Stimulated activated CD8-positive, alpha-beta memory T cell treated with anti-CD3 and anti-CD28 coated beads, Interleukin-4, amount 100 ng/mL, for 4 hours (primary cell): ENCODE results near the gene PIP4K2A.
"Not testable (repeated sequence)": the region's sequence is repeated elsewhere in the genome, so short reads cannot be mapped to it uniquely, and the experiment has no call there.

Source experiments
- DNase-seq, 2 donors: peaks; one replicate each; pipeline ENCODE4 v3.0.0-alpha.2; 2020; ENCODE audit warnings: low read depth in 2 of 2, low spot score in 1 of 2

The PIP4K2A gene

DNA sequence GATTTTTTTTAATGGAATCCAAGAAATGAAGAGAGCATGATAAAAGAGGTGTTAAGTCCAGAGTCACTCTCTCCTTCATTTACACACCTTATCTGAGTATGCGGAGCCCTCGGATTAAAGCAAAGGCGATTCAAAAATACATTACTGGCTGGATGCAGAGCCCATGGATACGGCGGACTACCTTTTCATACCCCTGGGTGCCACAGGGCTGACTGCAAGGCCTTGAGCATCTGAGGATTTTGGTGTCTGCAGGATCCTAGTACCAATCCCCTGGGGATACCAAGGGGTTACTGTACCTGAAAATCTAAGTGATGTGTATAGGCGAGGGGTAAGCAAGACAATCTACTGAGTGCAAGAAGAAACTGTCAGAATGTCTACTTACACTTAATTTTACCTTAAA, 20.5 kb downstream of the PIP4K2A start:
- no peak for DNase-seq

DNA sequence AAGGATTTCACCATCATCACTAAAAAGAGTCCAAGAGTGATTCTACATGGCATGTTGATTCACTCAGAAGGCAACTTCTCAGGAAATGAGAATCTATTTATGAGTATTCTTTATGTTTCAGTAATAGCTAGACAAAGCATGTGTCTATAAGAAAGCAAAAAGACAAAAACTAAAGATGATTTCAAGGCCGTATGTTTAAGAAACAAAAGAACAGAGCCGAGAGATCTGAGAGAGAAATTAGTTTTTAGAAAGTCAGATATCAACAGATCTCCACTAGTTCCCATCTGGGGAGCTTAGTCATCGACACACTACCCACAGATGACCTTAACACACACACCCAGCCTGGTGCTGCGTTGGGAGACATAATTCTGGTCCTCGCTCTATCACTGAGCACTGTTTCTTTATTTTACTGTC, 21.0 kb downstream of the PIP4K2A start:
- DNase-seq, result no peak

DNA sequence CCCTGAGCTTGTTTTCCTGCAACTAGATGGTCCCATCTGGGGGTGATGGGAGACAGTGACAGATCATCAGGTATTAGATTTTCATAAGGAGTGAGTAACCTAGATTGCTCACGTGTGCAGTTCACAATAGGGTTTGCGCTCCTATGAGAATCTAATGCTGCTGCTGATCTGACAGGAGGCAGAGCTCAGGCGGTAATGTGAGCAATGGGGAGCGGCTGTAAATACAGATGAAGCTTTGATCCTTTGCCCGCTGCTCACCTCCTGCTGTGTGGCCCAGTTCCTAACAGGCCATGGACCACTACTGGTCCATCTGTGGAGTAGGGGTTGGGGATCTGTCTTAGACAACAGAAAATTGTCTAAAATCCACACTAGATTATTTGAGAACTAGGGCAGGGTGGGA, 22.3 kb downstream of the PIP4K2A start:
- not testable (repeated sequence) for DNase-seq

DNA sequence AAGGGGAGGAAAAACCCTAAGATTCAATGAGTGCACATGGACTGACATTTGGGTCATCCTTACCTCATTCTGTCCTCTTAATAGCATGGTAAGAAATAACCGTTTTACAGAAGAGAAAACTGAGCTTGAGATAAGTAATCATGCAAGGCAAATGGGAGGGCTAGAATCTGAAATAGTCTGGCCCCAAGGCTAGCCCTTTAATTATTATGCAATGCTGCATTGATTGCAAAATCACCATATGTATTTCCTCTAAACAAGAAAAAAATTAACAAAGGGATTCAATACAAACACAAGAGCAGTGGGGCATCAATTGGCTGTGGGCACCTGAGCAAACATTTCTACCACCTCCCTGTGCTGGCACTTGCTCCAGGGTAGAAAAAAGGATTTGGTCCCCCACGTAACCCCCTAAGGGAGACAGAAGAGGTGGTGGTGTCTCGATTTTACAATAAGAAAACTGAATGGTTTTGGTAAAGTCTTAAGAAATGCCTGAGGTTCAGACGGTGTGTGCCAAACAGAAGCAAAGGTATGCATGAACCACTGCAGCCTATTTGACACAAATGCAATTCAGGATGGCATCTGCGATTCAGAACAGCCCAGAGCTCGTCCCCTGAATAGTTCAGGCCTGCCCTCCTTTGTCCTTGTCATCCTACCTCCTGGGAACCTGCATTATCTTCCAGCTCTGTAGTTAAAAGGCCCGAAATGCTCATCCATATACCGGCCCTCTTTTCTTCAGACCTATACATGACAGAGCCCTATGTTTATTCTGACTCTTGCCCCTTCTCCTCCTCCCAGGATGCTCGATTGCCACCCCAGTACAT, 23.6 kb downstream of the PIP4K2A start:
- DNase-seq, result no peak

DNA sequence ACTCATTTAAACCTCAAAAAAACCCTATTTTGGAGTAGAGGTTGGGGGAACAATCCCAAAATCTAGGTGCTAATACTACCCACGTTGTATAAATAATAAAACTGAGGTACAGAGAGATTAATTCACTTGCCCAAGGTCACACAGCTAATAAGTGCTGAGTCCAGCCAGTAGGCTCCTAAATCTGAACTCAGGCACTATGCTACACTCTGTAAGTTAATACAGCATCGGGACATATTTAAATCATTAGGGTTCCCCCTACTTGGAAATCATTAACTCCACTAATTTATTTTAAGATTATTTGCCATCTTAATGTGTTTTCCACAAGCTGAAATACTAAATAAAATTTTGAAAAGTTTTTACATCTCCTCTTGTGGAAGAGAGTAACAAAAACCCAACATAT, 24.2 kb downstream of the PIP4K2A start:
- DNase-seq, result no peak

DNA sequence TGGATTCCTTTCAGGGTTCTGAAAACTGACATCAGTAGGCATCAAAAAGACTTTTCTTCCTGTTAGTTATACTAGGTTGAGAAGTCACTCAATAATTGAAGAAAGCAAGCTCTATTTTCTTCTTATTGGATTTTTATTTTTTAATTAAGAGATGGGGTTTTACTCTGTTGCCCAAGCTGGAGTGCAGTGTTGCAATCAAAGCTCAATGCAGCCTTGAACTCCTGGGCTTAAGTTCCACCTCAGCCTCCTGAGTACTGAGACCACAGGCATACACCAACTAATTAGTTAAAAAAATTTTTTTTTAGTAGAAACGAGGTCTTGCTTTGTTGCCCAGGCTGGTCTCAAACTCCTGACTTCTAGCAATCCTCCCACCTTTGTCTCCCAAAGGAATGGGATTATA, 28.0 kb downstream of the PIP4K2A start:
- no peak for DNase-seq

DNA sequence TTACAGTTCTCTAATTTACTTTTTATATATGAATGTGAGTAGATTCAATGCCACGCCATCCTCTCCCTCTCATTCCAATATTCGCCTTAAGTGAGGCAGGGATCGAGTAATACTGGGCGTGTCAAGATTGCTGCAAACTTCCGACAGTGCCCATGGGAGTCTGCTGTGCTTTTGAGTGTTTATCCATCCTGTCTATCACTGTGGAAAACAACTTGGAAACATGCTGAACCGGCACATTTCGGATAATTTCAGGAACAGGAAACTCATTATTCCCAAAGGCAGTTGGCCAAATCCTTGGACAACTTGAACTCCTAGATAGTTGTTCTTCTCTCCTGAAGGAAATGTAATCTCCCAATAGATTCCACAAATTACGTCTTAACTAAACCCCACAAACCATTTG, 28.5 kb downstream of the PIP4K2A start:
- DNase-seq, result no peak

DNA sequence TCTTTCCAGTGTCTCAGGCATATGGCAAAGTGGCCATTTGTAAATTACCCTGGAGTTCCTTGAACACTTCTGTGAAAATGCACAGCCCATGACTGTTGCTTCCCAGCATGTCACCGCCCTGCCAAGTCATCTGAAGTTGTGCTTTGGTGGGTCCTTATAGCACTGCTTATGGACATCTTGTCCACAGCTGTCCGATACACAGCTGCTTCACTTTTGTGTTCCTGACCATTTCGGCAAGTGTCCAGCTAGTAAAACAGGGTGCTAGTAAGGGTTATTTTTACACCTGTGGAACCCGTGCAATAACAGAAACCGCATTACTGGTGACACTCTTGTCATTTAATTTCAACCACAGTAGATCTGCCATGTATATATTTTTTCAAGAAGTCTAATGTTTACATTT, 29.7 kb downstream of the PIP4K2A start:
- DNase-seq, result no peak

DNA sequence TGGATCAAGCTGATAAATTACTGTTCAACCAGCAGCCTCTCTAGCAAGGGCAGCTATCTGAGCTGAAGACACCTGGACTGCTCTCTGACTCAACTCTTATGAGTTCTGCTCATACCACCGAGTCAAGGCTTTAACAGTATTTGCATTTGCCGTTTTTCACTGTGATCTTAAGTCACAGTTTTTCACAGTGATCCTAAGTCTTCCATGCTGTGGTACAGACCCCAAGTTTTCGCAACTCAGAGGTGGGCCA, 31.3 kb downstream of the PIP4K2A start:
- DNase-seq, result no peak

DNA sequence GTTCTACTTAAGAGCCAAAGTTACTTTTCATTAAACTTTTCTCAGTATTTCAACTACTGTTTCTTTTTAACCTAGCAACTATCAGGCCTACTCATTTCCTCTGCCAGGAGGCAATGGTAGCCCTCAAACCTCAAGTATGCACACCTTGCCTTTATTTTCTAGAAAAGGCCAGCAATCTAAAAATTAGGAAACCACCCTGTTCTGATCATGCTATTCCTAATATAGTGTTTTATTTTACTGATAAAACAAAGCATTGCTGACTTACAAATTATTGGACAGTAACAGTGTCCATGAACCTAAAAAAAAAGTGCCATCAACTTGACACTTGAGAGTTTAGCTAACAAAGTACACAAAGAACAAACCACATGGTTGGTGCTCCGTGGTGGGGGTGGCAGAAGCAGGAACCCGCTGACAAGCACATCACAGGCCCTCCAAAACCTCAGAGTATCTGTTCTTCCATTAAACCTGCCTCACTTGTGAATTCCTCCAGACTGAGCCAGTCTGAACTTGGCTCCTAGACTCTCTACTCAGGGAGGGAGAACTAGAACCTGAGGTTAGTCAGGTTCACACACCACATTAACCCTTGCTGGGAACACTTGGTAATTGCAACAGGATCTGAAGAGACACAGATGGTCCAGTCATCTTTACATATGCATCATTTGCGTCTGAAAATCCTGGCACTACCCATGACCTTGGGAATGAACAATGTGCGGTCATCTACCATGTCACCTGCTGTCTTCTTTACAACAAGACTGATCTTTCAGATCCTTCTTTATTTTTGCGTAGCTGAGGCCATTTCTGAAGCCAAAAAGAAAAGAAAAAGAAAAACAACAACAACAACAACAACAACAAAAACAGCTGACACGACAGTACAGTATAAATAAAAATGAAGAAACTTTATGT, 31.9 kb downstream of the PIP4K2A start:
- peak; percentile 28 to 40 for DNase-seq

DNA sequence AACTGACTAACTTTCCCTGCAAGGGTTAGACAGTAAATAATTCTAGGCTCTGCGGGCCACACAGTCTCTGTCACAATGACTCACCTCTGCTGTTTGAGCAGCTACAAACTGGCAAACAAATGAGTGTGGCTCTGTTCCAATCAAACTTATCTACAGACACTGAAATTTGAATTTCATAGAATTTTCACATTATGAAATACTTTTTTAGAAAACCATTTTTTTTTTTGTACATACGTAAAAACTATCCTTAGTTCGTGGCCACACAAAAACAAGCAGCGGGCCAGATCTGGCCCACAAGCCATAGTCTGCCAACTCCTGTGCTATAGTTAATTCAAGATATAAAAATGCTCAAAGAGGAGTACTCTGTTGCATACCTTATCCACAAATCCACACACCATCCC, 32.6 kb downstream of the PIP4K2A start:
- peak in 1 of 2 donors; percentile 26 for DNase-seq

DNA sequence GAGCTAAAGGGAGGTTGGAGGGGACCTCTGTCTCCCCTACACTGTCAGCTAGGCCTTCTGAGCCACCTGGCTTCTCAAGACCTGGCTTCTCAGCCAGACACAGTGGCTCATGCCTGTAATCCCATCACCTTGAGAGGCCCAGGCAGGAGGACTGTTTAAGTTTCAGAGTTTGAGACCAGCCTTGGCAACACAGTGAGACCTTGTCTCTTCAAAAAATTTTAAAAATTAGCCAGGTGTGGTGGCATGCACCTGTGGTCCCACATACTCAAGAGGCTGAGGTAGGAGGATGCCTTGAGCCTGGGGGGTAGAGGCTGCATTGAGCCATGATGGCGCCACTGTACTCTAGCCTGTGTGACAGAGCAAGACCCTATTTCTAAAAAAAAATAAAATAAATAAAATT, 33.1 kb downstream of the PIP4K2A start:
- DNase-seq, result no peak

DNA sequence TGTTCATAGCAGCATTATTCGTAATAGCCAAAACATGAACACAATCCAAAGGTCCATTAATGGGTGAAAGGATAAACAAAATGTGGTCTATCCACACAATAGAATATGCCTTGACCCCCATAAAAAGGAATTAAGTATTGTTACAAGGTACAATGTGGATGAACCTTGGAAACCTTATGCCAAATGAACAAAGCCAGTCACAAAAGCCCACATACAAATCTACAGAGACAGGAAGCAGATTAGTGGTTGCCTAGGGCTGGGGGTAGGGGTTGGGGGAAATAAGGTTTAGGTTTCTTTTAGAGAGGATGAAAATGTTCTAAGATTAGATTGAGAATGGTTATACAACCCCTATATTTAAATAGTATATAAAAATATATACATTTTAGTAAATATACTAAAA, 34.8 kb downstream of the PIP4K2A start:
- no peak for DNase-seq

DNA sequence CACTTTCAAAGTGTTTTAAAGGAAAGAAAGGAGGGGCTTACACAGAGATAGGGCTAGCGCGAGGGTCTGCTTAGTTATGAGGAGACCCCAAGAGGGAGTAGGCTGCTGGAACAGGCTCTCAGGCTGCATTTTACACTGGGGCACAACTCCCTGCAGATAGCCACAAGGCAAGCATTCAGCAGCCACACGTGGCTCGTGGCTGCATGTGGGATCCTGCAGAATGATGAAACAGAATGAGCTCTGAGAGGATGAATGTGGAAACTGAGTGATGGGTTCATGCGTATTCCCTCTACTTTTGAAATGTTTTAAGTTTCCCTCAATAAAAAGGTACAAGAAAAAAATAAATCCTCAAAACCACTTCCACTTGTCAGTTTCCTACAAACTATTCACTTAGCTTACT, 37.0 kb downstream of the PIP4K2A start:
- no peak for DNase-seq

DNA sequence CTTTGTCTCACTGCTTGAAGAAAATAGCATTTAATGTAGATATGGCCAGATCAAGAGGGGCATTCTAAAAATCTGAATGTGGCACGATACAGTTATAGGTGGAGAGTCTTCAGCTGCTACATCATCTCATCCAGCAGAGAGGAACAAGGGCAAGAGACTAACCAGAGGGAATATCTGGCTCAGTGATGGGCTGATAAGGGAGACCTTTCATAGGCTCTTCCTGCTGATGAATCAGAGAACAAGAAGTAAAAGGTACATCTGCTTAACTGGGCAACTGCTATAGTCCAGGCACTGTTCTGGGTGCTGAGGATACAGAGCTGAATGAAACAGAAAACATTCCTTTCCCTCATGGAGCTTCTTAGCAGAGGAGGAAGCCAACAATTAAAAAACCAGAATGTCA, 37.9 kb downstream of the PIP4K2A start:
- no peak for DNase-seq

DNA sequence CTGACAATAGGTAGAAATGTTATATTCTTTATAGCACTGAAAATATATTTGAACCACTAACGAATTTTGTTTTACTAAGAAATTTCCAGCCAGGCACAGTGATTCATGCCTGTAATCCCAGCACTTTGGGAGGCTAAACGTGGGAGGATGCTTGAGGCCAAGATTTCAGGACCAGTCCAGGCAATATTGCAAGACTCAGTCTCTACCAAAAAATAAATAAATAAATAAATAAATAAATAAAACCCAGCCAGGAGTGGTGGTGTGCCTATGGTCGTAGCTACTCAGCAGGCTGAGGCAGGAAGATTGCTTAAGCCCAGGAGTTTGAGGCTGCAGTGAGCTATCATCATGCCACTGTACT, 39.8 kb downstream of the PIP4K2A start:
- no peak for DNase-seq

DNA sequence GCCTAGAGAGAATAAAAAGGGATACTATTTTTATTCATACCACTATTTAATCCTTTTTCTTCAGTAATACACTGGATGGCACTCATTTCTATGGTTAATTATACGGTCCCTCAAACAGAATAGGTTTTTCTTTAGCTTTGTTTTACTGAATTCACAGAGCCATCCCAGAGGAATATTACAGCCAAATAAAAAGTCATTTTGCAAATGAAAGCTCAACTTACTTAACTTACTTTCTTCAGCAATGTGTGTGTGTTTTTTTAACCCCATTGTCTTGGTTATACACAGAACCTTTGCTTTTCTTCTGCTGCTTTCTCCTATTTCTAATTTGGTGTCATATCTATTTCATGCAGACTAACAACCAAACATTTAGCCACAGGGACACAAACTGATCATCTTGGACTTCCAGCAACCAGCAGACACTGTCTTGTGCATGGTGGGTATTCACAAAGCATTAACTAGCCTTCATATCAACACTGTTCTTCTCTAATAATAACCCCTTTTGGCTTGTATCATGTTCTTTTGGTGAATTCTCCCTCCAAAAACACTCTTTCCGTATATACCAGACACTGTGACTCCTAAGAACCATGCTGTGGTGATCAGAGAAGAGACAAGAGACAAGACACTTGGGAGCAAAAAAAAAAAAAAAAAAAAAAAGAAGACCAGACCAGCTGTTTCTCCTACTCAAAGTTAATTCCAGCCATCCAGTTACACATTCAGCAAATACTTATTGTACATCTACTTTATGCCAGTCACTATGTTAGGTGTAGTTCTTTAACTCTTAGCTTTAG, 40.4 kb downstream of the PIP4K2A start:
- DNase-seq, result no peak

DNA sequence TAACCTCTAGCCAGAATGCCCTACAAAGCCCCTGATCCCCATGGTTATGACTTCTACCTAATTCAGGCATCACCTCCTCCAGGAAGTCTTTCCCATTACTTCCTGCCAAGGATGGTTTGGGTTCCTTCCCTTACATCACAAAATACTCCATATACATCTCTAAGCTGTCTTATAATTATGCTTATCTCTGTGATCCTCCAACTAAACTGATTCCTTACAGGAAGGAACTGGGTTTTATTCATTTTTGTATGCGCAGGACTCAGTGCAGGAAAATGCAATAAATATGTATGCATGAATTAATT, 41.3 kb downstream of the PIP4K2A start:
- DNase-seq, result no peak

DNA sequence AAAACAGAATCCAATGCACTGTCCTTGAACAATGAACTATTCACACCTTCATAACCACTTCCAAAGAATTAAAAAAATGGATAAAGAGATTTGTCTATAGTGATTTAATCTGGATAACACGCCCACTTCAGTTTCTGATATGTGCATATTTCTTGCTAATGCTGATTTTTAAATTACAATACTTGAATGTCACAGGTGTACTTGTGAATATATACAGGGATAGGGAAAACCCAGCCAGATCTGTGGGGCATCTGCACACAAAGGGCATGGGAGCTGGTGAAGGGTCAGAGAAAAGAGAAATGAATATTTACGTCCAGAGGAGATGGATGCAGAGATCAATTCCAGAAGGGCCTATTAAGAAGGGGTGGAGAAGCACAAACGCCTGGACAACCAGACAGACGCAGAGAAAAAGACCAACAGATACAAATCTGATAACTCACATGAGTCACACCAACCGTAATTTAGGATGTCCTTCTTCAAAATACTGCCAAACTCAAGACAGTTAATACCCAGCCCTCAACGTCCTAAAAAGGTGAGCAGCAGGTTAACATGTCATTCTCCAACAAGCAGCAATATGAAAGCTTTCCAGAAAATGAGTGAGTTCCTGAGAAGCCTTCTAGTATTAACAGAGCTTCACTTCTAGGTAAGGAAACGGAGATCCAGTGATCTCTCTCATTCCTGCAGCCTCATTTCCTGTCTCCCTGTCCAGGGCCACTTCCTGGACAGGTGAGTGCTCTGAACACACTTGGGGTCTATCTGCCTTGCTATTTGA, 41.9 kb downstream of the PIP4K2A start:
- DNase-seq, result no peak

DNA sequence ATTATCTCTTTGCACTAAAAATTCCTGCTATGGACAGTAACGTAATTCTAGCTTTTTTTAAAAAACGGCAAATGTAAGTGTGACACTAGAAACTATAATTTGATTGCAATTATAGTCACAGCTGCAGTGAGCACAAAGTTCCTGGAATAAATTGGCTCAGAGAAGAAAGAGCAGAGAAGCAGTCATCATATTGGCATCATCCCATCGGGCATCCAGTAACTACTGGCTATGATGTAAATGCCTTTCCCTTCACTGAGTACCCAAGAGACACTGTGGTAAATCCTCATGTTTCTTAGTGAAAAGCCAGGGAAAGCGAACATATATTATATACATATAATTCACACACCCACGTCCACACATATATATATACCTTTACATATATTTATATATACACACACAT, 43.6 kb downstream of the PIP4K2A start:
- no peak for DNase-seq

DNA sequence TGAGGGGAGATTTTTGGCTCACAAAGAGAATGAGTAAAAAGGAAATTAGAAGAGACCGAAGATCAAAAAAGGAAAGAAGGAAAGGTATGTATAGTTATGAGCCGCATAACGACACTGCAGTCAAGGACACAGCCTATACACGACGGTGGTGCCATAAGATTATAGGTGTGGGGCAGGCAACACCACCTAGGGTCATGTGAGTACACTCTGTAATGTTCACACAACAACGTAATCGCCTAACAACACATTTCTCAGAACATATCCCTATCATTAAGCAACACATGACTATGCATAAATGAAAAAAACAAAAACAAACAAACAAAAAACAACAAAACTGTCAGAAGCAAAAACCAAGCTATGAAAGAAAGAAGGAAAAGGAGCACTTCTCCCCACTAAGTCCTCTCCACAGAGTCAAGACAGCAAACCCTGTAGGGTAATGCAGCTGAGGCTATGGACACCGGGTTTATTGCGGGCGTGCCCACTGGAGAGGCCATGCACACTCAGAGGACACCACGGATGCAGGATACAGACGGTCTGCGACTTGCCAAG, 45.1 kb downstream of the PIP4K2A start:
- no peak for DNase-seq
